ENCODE data around the gene NXN. TPM values are rescaled to one million over a fixed set of nuclear protein-coding genes. Genes with fewer than 3 reads are reported as not detected.
"Not testable (repeated sequence)": the region's sequence is repeated elsewhere in the genome, so short reads cannot be mapped to it uniquely, and the experiment has no call there.

NXN gene
- total RNA-seq, 2 experiments from 2014 or later = 0.22 to 0.65 TPM

DNA sequence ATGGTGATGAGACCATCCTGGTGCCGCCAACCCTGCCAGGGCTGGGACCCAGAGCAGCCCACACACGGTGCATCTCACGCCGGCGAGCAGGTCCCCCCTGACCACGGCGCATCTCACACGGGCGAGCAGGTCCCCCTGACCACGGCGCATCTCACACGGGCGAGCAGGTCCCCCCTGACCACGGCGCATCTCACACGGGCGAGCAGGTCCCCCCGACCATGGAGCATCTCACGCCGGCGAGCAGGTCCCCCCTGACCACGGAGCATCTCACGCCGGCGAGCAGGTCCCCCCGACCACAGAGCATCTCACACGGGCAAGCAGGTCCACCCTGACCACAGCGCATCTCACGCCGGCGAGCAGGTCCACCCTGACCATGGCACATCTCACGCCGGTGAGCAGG is 138.3 kb downstream of the NXN start:
- CTCF ChIA-PET = no interaction called here
- POLR2A ChIA-PET = no interaction called here
- no peak for DNase-seq
- Mint-ChIP-seq H3K27ac (no peak overlapping the region), H3K27me3 (peaks cover 8% of the 10 kb centered on the region), H3K36me3 (ENCODE audit: low read depth) (no peaks in the 10 kb centered on the region), H3K4me1 (no peaks in the 10 kb centered on the region), H3K4me3 (no peak overlapping the region), H3K9me3 (no peaks in the 10 kb centered on the region)

DNA sequence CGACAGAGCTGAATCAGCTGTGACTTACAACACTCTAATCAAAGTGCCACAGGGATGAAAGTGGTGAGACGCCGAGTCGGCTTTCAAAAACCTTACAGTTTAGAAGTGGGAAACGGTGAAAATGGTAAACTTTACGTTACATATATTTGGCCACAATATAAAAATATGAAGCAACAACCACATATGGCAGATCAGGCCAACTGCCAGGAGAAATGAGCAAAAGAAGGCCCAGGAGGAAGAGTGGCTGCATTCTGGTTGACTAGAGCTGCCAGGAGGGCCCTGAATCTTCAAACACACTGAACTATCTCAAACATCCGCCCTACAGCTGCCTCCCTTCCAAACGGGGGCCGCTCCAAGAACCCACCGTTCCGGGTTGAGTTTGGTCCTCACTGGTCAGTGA is 141.1 kb downstream of the NXN start:
- H3K36me3 Mint-ChIP-seq (ENCODE audit: low read depth) = no peaks in the 10 kb centered on the region
- H3K4me3 Mint-ChIP-seq = no peak overlapping the region
- H3K27me3 Mint-ChIP-seq = no peaks in the 10 kb centered on the region
- no peaks in the 10 kb centered on the region for H3K9me3 Mint-ChIP-seq
- no peak for DNase-seq
- no peak overlapping the region for H3K27ac Mint-ChIP-seq
- ChIA-PET POLR2A (no interaction called here), CTCF (no interaction called here)
- H3K4me1 Mint-ChIP-seq = no peaks in the 10 kb centered on the region

- no peaks in the 10 kb centered on the region for H3K36me3 Mint-ChIP-seq (ENCODE audit: low read depth)
- ChIA-PET POLR2A (no interaction called here), CTCF (no interaction called here)
- no peak overlapping the region for H3K4me3 Mint-ChIP-seq
- no peak for DNase-seq
- H3K27me3 Mint-ChIP-seq = no peaks in the 10 kb centered on the region
- H3K27ac Mint-ChIP-seq = no peak overlapping the region
- no peaks in the 10 kb centered on the region for H3K9me3 Mint-ChIP-seq
- H3K4me1 Mint-ChIP-seq = no peaks in the 10 kb centered on the region
Observed at GRCh38 chr17:836151-836550, 143.4 kb downstream of the NXN start.

DNA sequence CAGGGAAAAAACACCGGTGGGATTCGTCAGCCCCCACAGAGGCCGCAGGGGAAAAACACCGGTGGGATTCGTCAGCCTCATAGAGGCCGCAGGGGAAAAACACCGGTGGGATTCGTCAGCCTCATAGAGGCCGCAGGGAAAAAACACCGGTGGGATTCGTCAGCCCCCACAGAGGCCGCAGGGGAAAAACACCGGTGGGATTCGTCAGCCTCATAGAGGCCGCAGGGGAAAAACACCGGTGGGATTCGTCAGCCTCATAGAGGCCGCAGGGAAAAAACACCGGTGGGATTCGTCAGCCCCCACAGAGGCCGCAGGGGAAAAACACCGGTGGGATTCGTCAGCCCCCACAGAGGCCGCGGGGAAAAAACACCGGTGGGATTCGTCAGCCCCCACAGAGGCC is 143.9 kb downstream of the NXN start:
- H3K4me1 Mint-ChIP-seq; H3K27ac Mint-ChIP-seq; H3K4me3 Mint-ChIP-seq; H3K9me3 Mint-ChIP-seq; POLR2A ChIA-PET; H3K27me3 Mint-ChIP-seq; CTCF ChIA-PET; H3K36me3 Mint-ChIP-seq (ENCODE audit: low read depth); DNase-seq: not testable (repeated sequence)

DNA sequence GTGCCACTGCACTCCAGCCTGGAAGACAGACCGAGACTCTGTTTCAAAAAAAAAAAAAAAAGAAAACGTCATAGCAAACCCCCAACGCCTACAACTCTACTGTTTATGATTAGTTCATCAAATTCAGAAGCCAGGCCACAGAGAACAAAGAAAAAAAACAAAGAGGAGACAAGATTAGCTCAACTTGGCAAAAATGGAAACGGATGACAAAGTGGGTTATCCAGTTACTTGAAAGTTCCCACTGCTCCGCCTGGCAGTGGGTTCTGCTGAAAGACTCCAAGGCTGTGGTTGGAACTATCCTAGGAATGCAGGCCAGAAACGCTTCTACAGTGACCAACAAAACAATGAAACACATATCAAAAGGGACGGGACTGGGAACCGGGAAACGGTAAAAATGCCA is 144.3 kb downstream of the NXN start:
- Mint-ChIP-seq H3K36me3 (ENCODE audit: low read depth) (no peaks in the 10 kb centered on the region), H3K27me3 (no peaks in the 10 kb centered on the region), H3K4me3 (no peak overlapping the region), H3K9me3 (no peaks in the 10 kb centered on the region), H3K4me1 (no peaks in the 10 kb centered on the region), H3K27ac (no peak overlapping the region)
- DNase-seq = no peak
- POLR2A ChIA-PET = no interaction called here
- CTCF ChIA-PET = no interaction called here

- Mint-ChIP-seq H3K4me3 (no peak overlapping the region), H3K9me3 (no peaks in the 10 kb centered on the region), H3K27ac (no peak overlapping the region), H3K27me3 (no peaks in the 10 kb centered on the region), H3K36me3 (ENCODE audit: low read depth) (no peaks in the 10 kb centered on the region), H3K4me1 (no peaks in the 10 kb centered on the region)
- ChIA-PET POLR2A (no interaction called here), CTCF (interaction anchor here (0.6 kb wide), 1 partner anchor 622 kb away, joined by 3 read pairs; no protein-coding TSS in a partner anchor)
- no peak for DNase-seq
Observed at GRCh38 chr17:834136-834535, 145.4 kb downstream of the NXN start.

- Mint-ChIP-seq H3K27me3 (no peaks in the 10 kb centered on the region), H3K4me3 (no peak overlapping the region), H3K4me1 (no peaks in the 10 kb centered on the region), H3K9me3 (no peaks in the 10 kb centered on the region), H3K36me3 (ENCODE audit: low read depth) (no peaks in the 10 kb centered on the region), H3K27ac (no peak overlapping the region)
- ChIA-PET POLR2A (no interaction called here), CTCF (no interaction called here)
- no peak for DNase-seq
Observed at GRCh38 chr17:830950-831349, 148.6 kb downstream of the NXN start.

DNA sequence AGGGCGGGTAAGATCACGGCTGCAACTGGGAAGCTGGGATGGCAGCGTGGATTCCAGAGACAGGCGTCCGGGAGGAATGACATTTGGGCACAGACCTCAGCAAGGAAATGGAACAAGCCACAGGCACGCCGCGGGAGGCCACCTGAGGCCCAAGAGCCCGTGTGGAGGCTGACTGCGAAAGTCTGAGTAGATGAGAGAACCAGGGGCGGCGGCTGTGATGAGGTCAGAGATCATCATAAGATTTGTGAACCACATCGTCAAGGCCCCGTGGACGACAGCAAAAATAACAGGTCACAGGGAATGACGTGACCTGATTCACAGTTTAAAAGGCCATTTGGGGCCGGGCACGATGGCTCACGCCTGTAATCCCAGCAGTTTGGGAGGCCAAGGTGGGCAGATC is 149.2 kb downstream of the NXN start:
- Mint-ChIP-seq H3K27ac (no peak overlapping the region), H3K4me3 (no peak overlapping the region), H3K9me3 (no peaks in the 10 kb centered on the region), H3K4me1 (no peaks in the 10 kb centered on the region), H3K27me3 (no peaks in the 10 kb centered on the region), H3K36me3 (ENCODE audit: low read depth) (no peaks in the 10 kb centered on the region)
- no peak for DNase-seq
- ChIA-PET CTCF (no interaction called here), POLR2A (no interaction called here)

GRCh38 chr17:829614-830013 is 150.0 kb downstream of the NXN start:
- H3K36me3 Mint-ChIP-seq (ENCODE audit: low read depth); DNase-seq; H3K4me3 Mint-ChIP-seq; H3K4me1 Mint-ChIP-seq; H3K27me3 Mint-ChIP-seq; CTCF ChIA-PET; POLR2A ChIA-PET; H3K27ac Mint-ChIP-seq; H3K9me3 Mint-ChIP-seq: not testable (repeated sequence)

GRCh38 chr17:828761-829160 is 150.8 kb downstream of the NXN start:
- Mint-ChIP-seq H3K4me3 (no peak overlapping the region), H3K9me3 (no peaks in the 10 kb centered on the region), H3K27me3 (no peaks in the 10 kb centered on the region), H3K4me1 (no peaks in the 10 kb centered on the region), H3K27ac (no peak overlapping the region), H3K36me3 (ENCODE audit: low read depth) (no peaks in the 10 kb centered on the region)
- no peak for DNase-seq
- CTCF ChIA-PET = no interaction called here
- POLR2A ChIA-PET = no interaction called here

- POLR2A ChIA-PET = no interaction called here
- DNase-seq = no peak
- Mint-ChIP-seq H3K9me3 (no peaks in the 10 kb centered on the region), H3K4me1 (no peaks in the 10 kb centered on the region), H3K27me3 (no peaks in the 10 kb centered on the region), H3K27ac (no peak overlapping the region), H3K4me3 (no peak overlapping the region), H3K36me3 (ENCODE audit: low read depth) (no peaks in the 10 kb centered on the region)
- CTCF ChIA-PET = no interaction called here
Observed at GRCh38 chr17:826778-827177, 152.8 kb downstream of the NXN start.

DNA sequence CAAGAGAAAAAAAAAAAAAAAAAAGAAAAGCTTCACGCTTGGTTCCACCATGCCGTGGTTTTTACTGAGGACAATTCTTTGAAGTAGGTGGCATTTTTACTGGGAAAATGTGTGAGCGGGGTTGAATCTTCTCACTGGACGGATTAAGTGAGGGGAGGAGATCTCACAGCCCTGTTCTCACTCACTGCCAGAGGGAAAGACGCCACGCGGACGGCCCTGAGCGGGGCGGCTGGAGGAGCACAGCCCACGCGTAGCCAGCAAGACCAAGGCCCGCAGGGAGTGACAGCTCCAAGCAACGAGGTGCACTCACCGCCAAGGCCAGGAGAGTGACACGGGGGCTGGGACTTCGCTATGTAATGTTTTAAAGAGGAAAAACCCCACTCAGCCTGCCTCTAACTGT is 154.4 kb downstream of the NXN start:
- ChIA-PET CTCF (interaction anchor here (1.0 kb wide), 1 partner anchor 10 kb away, joined by 3 read pairs; no protein-coding TSS in a partner anchor), POLR2A (no interaction called here)
- no peaks in the 10 kb centered on the region for H3K36me3 Mint-ChIP-seq (ENCODE audit: low read depth)
- H3K4me1 Mint-ChIP-seq = no peaks in the 10 kb centered on the region
- H3K9me3 Mint-ChIP-seq = no peaks in the 10 kb centered on the region
- no peak for DNase-seq
- H3K27ac Mint-ChIP-seq = no peak overlapping the region
- H3K4me3 Mint-ChIP-seq = no peak overlapping the region
- H3K27me3 Mint-ChIP-seq = no peaks in the 10 kb centered on the region

- H3K9me3 Mint-ChIP-seq = no peaks in the 10 kb centered on the region
- no peak for DNase-seq
- no peaks in the 10 kb centered on the region for H3K36me3 Mint-ChIP-seq (ENCODE audit: low read depth)
- no peak overlapping the region for H3K27ac Mint-ChIP-seq
- no peaks in the 10 kb centered on the region for H3K4me1 Mint-ChIP-seq
- H3K4me3 Mint-ChIP-seq = no peak overlapping the region
- CTCF ChIA-PET = interaction anchor here (0.7 to 1.0 kb wide), 2 partner anchors 9 to 37 kb away, joined by 3 to 4 read pairs; no protein-coding TSS in a partner anchor
- POLR2A ChIA-PET = no interaction called here
- no peaks in the 10 kb centered on the region for H3K27me3 Mint-ChIP-seq
Observed at GRCh38 chr17:824378-824777, 155.2 kb downstream of the NXN start.

DNA sequence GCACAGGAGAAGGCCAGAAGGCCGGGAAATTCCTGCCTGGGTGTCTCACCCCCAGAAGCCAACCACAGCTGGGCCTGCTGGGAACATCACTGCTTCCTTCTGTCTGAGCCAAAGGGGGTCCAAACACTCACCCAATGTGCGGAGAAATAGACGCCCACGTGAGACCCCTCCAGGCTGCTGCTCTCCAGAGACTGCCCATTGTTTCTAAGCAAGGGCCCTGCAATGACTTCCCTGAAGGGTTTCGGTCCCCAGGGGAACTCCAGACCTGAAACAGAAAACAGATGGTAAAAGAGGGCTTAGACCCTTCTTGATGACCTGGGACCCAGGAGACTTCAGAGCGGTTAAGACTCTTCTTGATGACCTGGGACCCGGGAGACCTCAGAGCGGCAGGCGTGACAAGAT is 156.1 kb downstream of the NXN start:
- H3K27me3 Mint-ChIP-seq = no peaks in the 10 kb centered on the region
- no peak for DNase-seq
- ChIA-PET CTCF (no interaction called here), POLR2A (no interaction called here)
- no peaks in the 10 kb centered on the region for H3K9me3 Mint-ChIP-seq
- H3K4me1 Mint-ChIP-seq = no peaks in the 10 kb centered on the region
- no peak overlapping the region for H3K27ac Mint-ChIP-seq
- H3K4me3 Mint-ChIP-seq = no peak overlapping the region
- no peaks in the 10 kb centered on the region for H3K36me3 Mint-ChIP-seq (ENCODE audit: low read depth)

- ChIA-PET POLR2A (no interaction called here), CTCF (no interaction called here)
- Mint-ChIP-seq H3K36me3 (ENCODE audit: low read depth) (no peaks in the 10 kb centered on the region), H3K9me3 (no peaks in the 10 kb centered on the region), H3K4me1 (no peaks in the 10 kb centered on the region), H3K27ac (no peak overlapping the region), H3K4me3 (no peak overlapping the region), H3K27me3 (no peaks in the 10 kb centered on the region)
- DNase-seq = no peak
Observed at GRCh38 chr17:819251-819650, 160.3 kb downstream of the NXN start.

All from activated CD4-positive, alpha-beta T cell treated with anti-CD3 and anti-CD28 coated beads, Interleukin-2, amount 10 ng/mL, durations not matched to agents 7 days and 5 days (primary cell).